Smooth muscle cell (in vitro differentiated cells): ENCODE data around the gene SLC6A11. TPM values are rescaled to one million over a fixed set of nuclear protein-coding genes. Genes with fewer than 3 reads are reported as not detected.

Experiments
- DNase-seq: peaks from one replicate; lab custom pipeline; 2025; ENCODE audit not compliant: unreplicated experiment; lab: John Stamatoyannopoulos, UW
- H2AFZ ChIP-seq: fragments of 200-600 bp; sonication (generic); 2 replicates; pipeline ENCODE4 v1.6.0; 2016; ENCODE audit warnings: antibody characterized with exemption, low read depth, mild to moderate bottlenecking
- H3F3A ChIP-seq: fragments of 200-600 bp; sonication (generic); 2 replicates; pipeline ENCODE4 v1.6.0; 2017; ENCODE audit warnings: antibody characterized with exemption, low read depth
- H3K27ac ChIP-seq: fragments of 200-600 bp; sonication (generic); 2 replicates; pipeline ENCODE4 v1.5.1; 2016; ENCODE audit warnings: low read depth, mild to moderate bottlenecking
- H3K27me3 ChIP-seq: fragments of 200-600 bp; sonication (generic); 2 replicates; pipeline ENCODE4 v1.6.1; 2016; ENCODE audit warnings: low read depth, mild to moderate bottlenecking
- H3K36me3 ChIP-seq: fragments of 200-600 bp; sonication (generic); 2 replicates; pipeline ENCODE4 v1.5.1; 2016; ENCODE audit warnings: low read depth
- H3K4me1 ChIP-seq: fragments of 200-600 bp; sonication (generic); 2 replicates; pipeline ENCODE4 v1.5.1; 2016; ENCODE audit warnings: low read depth
- H3K4me2 ChIP-seq: fragments of 200-600 bp; sonication (generic); 2 replicates; pipeline ENCODE4 v1.6.0; 2016; ENCODE audit warnings: mild to moderate bottlenecking
- H3K4me3 ChIP-seq: fragments of 200-600 bp; sonication (generic); 2 replicates; pipeline ENCODE4 v1.5.1; 2016; ENCODE audit warnings: mild to moderate bottlenecking
- H3K79me2 ChIP-seq: fragments of 200-600 bp; sonication (generic); 2 replicates; pipeline ENCODE4 v1.6.0; 2016; ENCODE audit warnings: low read depth, mild to moderate bottlenecking
- H3K9ac ChIP-seq: fragments of 200-600 bp; sonication (generic); 2 replicates; pipeline ENCODE4 v1.6.0; 2016; ENCODE audit warnings: low read depth
- H3K9me3 ChIP-seq: fragments of 200-600 bp; sonication (generic); replicated peaks from 2 replicates; pipeline ENCODE4 v1.5.1; 2016; ENCODE audit warnings: low read depth
- H4K20me1 ChIP-seq: fragments of 200-600 bp; sonication (generic); 2 replicates; pipeline ENCODE4 v1.6.0; 2016; ENCODE audit warnings: low read depth
- CTCF ChIP-seq: fragments of 200-600 bp; sonication (generic); IDR thresholded peaks from 2 replicates; pipeline ENCODE4 v1.5.1; 2017; ENCODE audit warnings: borderline replicate concordance, mild to moderate bottlenecking, antibody characterized with exemption; ENCODE audit not compliant: insufficient read depth, poor library complexity, severe bottlenecking
- WGBS: methylation state at CpG from one replicate; pipeline ENCODE4 v1.1.7; 2016; ENCODE audit warnings: low lambda C conversion rate; 5-methylcytosine and 5-hydroxymethylcytosine counted together
- polyA plus RNA-seq: library from polyadenylated mRNA; unstranded; fragments of >200 nt; fragmentation: Nextera tagmentation; extraction: Ambion mirVana; gene quantifications from 2 replicates; pipeline ENCODE4 v1.2.1, GENCODE V29; 2016
- total RNA-seq: library from RNA; depleted of rRNA; stranded (reverse); fragments of >200 nt; gene quantifications from 2 replicates; pipeline ENCODE4 v1.2.3, GENCODE V29; 2014

The SLC6A11 gene
- total and polyA plus RNA-seq, 2 experiments from 2014 or later, result not detected

GRCh38 chr3:10780243-10780642, 35.8 kb upstream of the SLC6A11 start:
- 86% methylated on average over 5 of the region's 5 CpGs for WGBS
- TF ChIP-seq CTCF, result no peak
- H3K27ac ChIP-seq, result no peak overlapping the region
- no peaks in the 10 kb centered on the region for H3K79me2 ChIP-seq
- no peaks in the 10 kb centered on the region for H3K36me3 ChIP-seq
- H4K20me1 ChIP-seq, result no peaks in the 10 kb centered on the region
- no peak overlapping the region for H3K4me3 ChIP-seq
- H3K27me3 ChIP-seq, result peaks cover 17% of the 10 kb centered on the region
- DNase-seq, result no peak
- H3K4me1 ChIP-seq, result no peaks in the 10 kb centered on the region
- H3K9me3 ChIP-seq, result no peaks in the 10 kb centered on the region
- H2AFZ ChIP-seq, result no peak overlapping the region
- H3F3A ChIP-seq, result no peaks in the 10 kb centered on the region
- H3K4me2 ChIP-seq, result no peak overlapping the region
- no peak overlapping the region for H3K9ac ChIP-seq

DNA sequence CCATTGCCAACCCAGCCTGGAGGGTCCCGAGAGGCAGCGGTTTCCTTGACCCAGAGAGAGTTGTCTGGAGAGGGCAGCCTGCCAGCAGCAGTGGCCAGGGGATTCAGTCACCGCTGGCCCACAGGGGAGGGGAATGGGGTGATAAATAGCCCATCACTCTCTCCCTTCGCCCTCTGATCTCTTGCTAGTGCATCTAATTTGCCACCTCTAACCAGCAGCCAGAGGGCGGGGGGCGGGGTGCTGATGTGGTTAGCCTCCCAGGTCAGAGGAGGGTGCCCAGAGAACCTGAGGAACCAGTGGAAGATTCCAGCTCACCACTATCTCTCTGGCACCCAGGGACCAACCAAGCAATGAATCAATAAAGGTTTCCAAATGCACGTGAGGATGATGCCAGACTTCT, 35.1 kb upstream of the SLC6A11 start:
- Histone ChIP-seq H3K9ac (no peak overlapping the region), H3K4me2 (no peak overlapping the region), H4K20me1 (no peaks in the 10 kb centered on the region), H3K36me3 (no peaks in the 10 kb centered on the region), H3K27ac (no peak overlapping the region), H3K27me3 (peaks cover 20% of the 10 kb centered on the region), H3K4me3 (no peak overlapping the region), H3K4me1 (no peaks in the 10 kb centered on the region), H3K79me2 (no peaks in the 10 kb centered on the region), H3K9me3 (no peaks in the 10 kb centered on the region), H3F3A (no peaks in the 10 kb centered on the region), H2AFZ (no peak overlapping the region)
- TF ChIP-seq CTCF, result no peak
- 93% methylated on average over 7 of the region's 7 CpGs for WGBS
- no peak for DNase-seq

- Histone ChIP-seq H3K4me1 (no peaks in the 10 kb centered on the region), H3K9me3 (no peaks in the 10 kb centered on the region), H3K4me3 (no peak overlapping the region), H3F3A (no peaks in the 10 kb centered on the region), H3K4me2 (no peak overlapping the region), H3K9ac (no peak overlapping the region), H2AFZ (no peak overlapping the region), H4K20me1 (no peaks in the 10 kb centered on the region), H3K27me3 (peaks cover 22% of the 10 kb centered on the region), H3K36me3 (no peaks in the 10 kb centered on the region), H3K27ac (no peak overlapping the region), H3K79me2 (no peaks in the 10 kb centered on the region)
- no peak for DNase-seq
- TF ChIP-seq CTCF, result no peak
- WGBS, result 73% methylated on average over 2 of the region's 2 CpGs
Measured at GRCh38 chr3:10781981-10782380, 34.0 kb upstream of the SLC6A11 start.
